PC-9 (cell line): ENCODE measurements around the gene SEL1L3.

ENCODE experiments used
- EZH2 ChIP-seq: fragments of 200-600 bp; sonication (generic); IDR thresholded peaks from 2 replicates; pipeline ENCODE4 v1.8.0; 2017; ENCODE audit warnings: antibody characterized with exemption, low read depth
- TF ChIP-seq, protein P1 (sequence below): fragments of 200-600 bp; sonication (generic); conservative IDR thresholded peaks from 2 replicates; pipeline ENCODE4 v1.6.1; 2017; ENCODE audit warnings: mixed run types, antibody characterized with exemption, mild to moderate bottlenecking, moderate library complexity

DNA sequence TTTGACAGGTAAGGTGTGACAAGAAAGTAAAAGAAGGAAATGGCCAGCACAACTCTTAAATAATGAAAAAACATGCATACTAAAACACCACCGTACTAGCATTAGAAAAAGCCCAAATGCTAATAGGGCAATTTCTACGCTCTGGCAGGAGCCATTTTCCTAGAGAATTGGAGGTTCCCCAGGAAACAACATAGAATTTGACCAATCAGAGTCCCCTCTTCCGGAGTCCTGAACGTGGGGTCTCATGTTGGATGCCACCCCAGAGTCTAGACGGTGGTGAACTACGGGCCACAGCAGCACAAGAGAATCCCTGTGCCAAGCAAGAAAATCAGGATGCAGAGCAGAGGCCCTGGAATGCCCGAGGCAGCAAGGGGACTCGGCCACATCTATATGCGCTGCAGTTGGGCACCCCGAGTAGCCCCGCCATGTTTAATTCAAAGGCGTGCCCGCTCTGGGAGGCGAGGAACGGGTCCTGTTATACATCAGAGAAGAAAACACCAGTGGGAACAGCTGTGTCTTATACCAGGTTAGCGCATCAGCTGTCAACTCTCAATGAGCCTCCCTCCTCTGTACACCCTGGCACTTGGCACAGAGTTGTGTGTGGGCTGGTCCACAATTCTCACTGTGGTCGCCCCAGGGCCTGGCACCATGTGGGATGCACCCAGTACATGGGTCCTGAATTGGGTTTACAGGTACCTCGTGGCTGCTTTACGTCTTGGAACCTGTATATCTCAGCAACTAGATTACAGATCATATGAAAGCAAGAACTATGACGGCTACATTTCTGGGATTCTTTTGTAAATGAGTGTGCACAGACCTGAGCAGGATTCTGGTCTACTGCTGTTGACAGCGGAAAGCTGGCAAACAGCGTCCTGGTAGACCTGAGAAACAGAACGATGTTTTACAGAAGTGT is 52.1 kb downstream of the SEL1L3 start:
- TF ChIP-seq, protein P1, sequence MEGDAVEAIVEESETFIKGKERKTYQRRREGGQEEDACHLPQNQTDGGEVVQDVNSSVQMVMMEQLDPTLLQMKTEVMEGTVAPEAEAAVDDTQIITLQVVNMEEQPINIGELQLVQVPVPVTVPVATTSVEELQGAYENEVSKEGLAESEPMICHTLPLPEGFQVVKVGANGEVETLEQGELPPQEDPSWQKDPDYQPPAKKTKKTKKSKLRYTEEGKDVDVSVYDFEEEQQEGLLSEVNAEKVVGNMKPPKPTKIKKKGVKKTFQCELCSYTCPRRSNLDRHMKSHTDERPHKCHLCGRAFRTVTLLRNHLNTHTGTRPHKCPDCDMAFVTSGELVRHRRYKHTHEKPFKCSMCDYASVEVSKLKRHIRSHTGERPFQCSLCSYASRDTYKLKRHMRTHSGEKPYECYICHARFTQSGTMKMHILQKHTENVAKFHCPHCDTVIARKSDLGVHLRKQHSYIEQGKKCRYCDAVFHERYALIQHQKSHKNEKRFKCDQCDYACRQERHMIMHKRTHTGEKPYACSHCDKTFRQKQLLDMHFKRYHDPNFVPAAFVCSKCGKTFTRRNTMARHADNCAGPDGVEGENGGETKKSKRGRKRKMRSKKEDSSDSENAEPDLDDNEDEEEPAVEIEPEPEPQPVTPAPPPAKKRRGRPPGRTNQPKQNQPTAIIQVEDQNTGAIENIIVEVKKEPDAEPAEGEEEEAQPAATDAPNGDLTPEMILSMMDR: no peak
- TF ChIP-seq EZH2: no peak
